Naive thymus-derived CD8-positive, alpha-beta T cell (primary cell): ENCODE data around the gene MAN1A1. TPM values are rescaled to one million over a fixed set of nuclear protein-coding genes. Genes with fewer than 3 reads are reported as not detected.
A peak's percentile ranks its signal among the peaks of the same experiment; 100 is the strongest.
"Not testable (repeated sequence)": the region's sequence is repeated elsewhere in the genome, so short reads cannot be mapped to it uniquely, and the experiment has no call there.

ENCODE experiments used
- ATAC-seq, 2 donors: fragments of 150-1000 bp; cut with Tn5 transposase in 1 of 2; sonication (Bioruptor Pico), chemical (Tn5 transposase) in 1 of 2; 1 replicate in 1 of 2; 2 replicates in 1 of 2; pipeline ENCODE4 v1.10.0; 2021; ENCODE audit warnings: mild to moderate bottlenecking in 2 of 2, moderate library complexity in 2 of 2
- POLR2A ChIA-PET: fragments of 350-600 bp; sonication (Branson Sonifier 250); formaldehyde crosslinking; loops from one replicate; lab custom pipeline; 2021; ENCODE audit warnings: antibody characterized with exemption; lab: Charles Lee
- DNase-seq, 10 donors: peaks; one replicate each; pipeline versions ENCODE4 v3.0.0 to v3.0.0-alpha.2; 2020 to 2022
- H3K27ac Mint-ChIP-seq, 10 donors: one replicate each; pipeline ENCODE4 v1.8.0; 2020 to 2022; ENCODE audit warnings: mild to moderate bottlenecking in 10 of 10, mixed read lengths in 10 of 10, moderate library complexity in 4 of 10, inconsistent platforms in 1 of 10
- H3K27me3 Mint-ChIP-seq, 5 donors: one replicate each; pipeline ENCODE4 v1.8.0; 2021 to 2022; ENCODE audit warnings: mixed read lengths in 5 of 5
- H3K36me3 Mint-ChIP-seq, 3 donors: one replicate each; pipeline ENCODE4 v1.8.0; 2020 to 2022; ENCODE audit warnings: mixed read lengths in 3 of 3, mild to moderate bottlenecking in 2 of 3, inconsistent platforms in 1 of 3
- H3K4me1 Mint-ChIP-seq, 4 donors: one replicate each; pipeline ENCODE4 v1.8.0; 2021 to 2022; ENCODE audit warnings: mixed read lengths in 4 of 4
- H3K4me3 Mint-ChIP-seq, 10 donors: one replicate each; pipeline ENCODE4 v1.8.0; 2020 to 2022; ENCODE audit warnings: mild to moderate bottlenecking in 10 of 10, mixed read lengths in 10 of 10, moderate library complexity in 6 of 10, inconsistent platforms in 1 of 10
- H3K9me3 Mint-ChIP-seq, 9 donors: one replicate each; pipeline ENCODE4 v1.8.0; 2020 to 2022; ENCODE audit warnings: mixed read lengths in 9 of 9, mild to moderate bottlenecking in 3 of 9, inconsistent platforms in 1 of 9, moderate library complexity in 1 of 9
- polyA plus RNA-seq, 3 donors: library from polyadenylated mRNA; unstranded; fragments of 300-500 nt; fragmentation: Illumina TruSeq; gene quantifications; one replicate each; pipeline ENCODE4 v1.2.3, GENCODE V29; 2021
- total RNA-seq, 8 experiments: library from RNA in 2 of 8; stranded (reverse) in 2 of 8; gene quantifications; one replicate each; pipeline ENCODE4 v1.2.3 and lab custom pipeline; 2021 to 2026

Gene MAN1A1
- total and polyA plus RNA-seq, 5 experiments from 2014 or later, result 6.1 to 17.9 (median 8.6) TPM

DNA sequence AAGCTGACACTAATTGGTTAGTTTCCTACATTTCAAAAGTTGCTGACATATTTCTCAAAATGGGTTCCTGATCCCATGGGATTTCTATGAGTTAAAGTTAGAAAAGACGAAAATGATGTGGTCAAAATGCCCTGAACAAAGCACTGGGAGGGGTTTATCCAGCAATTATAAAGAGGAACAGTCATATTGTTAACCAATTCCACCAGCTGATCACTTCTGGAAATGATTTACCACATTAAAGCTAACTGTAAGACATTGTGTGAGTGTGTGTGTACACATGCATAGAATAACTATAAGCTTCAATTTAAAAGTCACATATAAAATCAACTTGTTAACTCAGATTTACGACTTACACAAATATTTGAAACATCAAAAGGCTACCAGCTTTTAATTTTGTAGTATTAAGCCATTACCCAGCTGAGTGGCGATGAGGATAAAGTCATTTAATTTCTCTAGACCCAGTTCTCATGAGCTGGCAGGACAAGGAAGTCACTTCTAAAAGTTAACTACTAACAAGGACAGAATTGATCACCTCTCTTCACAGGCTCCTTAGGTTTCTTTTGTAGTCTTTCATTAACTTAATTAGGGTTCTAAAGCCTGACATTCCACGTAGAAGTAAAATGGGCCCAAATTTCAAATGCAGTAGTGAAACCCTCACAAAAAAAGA, 40.4 kb downstream of the MAN1A1 start:
- H3K27ac Mint-ChIP-seq, result no peak overlapping the region
- ATAC-seq (no peak), DNase-seq (no peak)
- no peak overlapping the region for H3K4me3 Mint-ChIP-seq
- peaks cover 0 to 9% (median 0%) of the 10 kb centered on the region in 3 donors for H3K36me3 Mint-ChIP-seq
- H3K27me3 Mint-ChIP-seq, result no peaks in the 10 kb centered on the region
- H3K4me1 Mint-ChIP-seq, result peaks cover 16 to 46% (median 24%) of the 10 kb centered on the region in 4 donors
- no peaks in the 10 kb centered on the region for H3K9me3 Mint-ChIP-seq
- POLR2A ChIA-PET, result no interaction called here

DNA sequence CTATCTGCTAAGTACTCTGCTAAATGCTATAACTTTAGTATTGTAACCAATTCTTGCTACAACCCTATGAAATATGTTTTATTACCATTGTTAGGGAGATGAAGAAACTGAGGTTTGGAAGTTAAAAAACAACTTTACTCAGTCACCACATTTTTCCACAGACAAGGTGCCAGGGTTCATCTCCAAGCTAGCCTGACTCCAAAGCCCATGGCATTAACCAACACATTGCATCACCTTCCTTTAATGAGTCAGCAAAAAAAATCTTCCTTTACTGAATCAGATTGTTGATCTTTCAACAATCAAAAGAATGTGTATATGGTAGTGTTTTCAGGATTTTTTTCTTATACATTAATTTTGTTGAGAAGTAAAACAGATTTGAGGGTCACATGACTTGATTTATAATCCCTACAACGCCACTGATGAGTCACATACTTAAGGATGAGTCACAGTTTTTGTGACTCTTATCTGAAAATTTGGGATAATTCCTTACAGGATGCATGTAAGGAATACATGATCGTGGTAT, 41.5 kb downstream of the MAN1A1 start:
- ATAC-seq (no peak), DNase-seq (no peak)
- H3K9me3 Mint-ChIP-seq, result no peaks in the 10 kb centered on the region
- H3K27me3 Mint-ChIP-seq, result no peaks in the 10 kb centered on the region
- H3K27ac Mint-ChIP-seq, result no peak overlapping the region
- POLR2A ChIA-PET, result no interaction called here
- no peak overlapping the region for H3K4me3 Mint-ChIP-seq
- H3K4me1 Mint-ChIP-seq, result peaks cover 10 to 36% (median 15%) of the 10 kb centered on the region in 4 donors
- H3K36me3 Mint-ChIP-seq, result peaks cover 0 to 13% (median 0%) of the 10 kb centered on the region in 3 donors

DNA sequence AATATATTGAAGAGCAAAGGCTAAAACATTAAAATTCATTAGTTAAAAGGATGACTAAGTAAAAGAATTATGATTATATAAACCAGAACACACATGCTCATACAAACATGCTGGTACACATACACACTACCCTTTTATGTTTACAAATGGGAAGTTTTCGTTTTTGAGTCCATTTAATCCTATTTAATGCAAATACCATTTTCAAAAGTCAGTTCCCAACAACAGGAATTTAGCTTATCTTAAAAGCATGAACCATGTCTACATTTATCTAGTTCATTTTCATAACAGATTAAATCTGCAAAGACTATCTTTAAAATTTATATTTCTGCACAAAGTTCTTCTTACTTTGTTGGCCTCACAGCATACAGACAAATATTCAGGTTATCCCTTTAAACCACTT, 42.5 kb downstream of the MAN1A1 start:
- POLR2A ChIA-PET, result no interaction called here
- H3K4me1 Mint-ChIP-seq, result peaks cover 0 to 26% (median 8%) of the 10 kb centered on the region in 4 donors
- H3K36me3 Mint-ChIP-seq, result peaks cover 0 to 17% (median 3%) of the 10 kb centered on the region in 3 donors
- H3K4me3 Mint-ChIP-seq, result no peak overlapping the region
- H3K9me3 Mint-ChIP-seq, result no peaks in the 10 kb centered on the region
- DNase-seq (no peak), ATAC-seq (no peak)
- H3K27me3 Mint-ChIP-seq, result no peaks in the 10 kb centered on the region
- H3K27ac Mint-ChIP-seq, result no peak overlapping the region

DNA sequence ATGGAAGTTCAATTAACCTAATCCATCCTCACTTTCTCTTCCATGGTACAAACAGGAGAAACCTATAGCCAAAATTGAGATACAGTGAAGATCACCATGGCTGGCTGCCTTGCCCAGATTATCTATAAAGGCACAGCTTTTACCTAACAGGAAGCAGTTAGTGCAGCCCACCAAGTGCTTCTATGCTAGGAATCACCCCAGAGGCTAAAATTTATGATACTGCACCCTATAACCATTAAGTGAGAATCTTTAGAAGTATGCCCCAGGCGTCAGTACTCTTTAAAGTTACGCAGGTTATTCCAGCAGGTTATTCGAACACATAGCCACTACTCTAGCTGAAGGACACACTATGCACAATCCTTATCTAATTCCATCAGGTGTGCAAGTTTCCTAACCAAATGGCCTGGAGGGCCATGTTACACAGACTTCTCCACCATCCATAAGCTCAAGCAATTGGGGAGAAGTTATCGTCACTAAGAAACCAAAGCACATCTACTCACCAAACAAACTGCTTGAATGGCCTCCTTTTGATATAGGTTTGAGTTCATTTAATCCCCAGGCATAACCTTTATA, 43.1 kb downstream of the MAN1A1 start:
- Mint-ChIP-seq H3K9me3 (no peaks in the 10 kb centered on the region), H3K27ac (no peak overlapping the region), H3K27me3 (no peaks in the 10 kb centered on the region), H3K4me1 (peaks cover 0 to 21% (median 5%) of the 10 kb centered on the region in 4 donors), H3K4me3 (no peak overlapping the region), H3K36me3 (peaks cover 0 to 17% (median 5%) of the 10 kb centered on the region in 3 donors)
- ATAC-seq (no peak), DNase-seq (no peak)
- POLR2A ChIA-PET, result interaction anchor here (1.1 kb wide), 1 partner anchor 31 kb away, joined by 3 read pairs; no protein-coding TSS in a partner anchor

DNA sequence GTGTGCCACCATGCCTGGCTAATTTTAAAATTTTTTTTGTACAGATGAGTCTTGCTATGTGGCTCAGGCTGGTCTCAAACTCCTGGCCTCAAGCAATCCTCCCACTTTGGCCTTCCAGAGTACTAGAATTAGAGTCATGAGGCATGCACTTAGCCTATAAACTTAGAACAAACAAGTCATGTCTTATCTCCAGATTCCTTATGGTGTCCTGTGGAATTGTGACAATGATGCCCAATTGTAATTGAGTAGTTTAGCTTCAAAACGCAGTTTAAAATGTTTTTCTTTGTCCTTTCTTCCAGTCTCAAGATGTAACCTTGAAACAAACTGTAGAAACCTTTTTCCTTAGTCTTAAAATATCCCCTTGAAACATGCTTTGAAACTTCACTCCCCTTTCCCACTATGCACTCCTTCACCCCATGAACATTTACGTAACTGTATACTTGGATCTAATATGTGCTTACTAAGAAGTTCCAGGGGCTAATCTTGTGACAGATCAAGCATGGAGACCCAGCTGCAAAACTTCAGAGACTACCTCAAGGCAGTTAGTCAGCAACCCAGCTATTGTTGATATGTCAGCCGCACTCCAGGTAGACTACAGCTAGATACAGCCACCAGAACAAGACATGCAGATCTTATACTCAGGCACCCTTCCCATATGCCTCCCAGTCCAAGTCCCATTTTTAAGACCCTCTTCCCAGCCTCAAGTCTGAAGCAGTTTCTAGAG, 46.2 kb downstream of the MAN1A1 start:
- H3K4me3 Mint-ChIP-seq, result no peak overlapping the region
- no peak overlapping the region for H3K27ac Mint-ChIP-seq
- POLR2A ChIA-PET, result no interaction called here
- H3K27me3 Mint-ChIP-seq, result no peaks in the 10 kb centered on the region
- no peaks in the 10 kb centered on the region for H3K9me3 Mint-ChIP-seq
- no peak for ATAC-seq
- H3K4me1 Mint-ChIP-seq, result peaks cover 0 to 4% (median 1%) of the 10 kb centered on the region in 4 donors
- DNase-seq, result no peak
- peaks cover 0 to 17% (median 5%) of the 10 kb centered on the region in 3 donors for H3K36me3 Mint-ChIP-seq

DNA sequence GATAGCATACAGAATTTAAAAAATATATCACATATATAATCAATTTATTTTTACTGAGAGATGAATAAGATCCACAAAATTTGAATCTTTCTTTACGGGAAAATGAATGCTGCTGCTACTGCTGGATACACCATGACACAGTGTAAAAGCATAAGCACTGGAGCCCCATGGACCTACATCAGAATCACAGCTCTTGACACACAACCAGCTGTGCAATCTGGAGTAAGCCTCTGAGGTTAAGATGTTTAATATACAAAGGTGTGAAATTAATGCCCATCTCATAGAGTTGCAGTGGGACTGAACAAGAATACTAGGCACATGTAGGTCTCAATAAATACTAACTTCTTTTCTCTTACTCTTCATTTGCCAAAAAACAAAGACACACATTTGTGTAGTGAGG, 48.1 kb downstream of the MAN1A1 start:
- no peaks in the 10 kb centered on the region for H3K9me3 Mint-ChIP-seq
- POLR2A ChIA-PET, result no interaction called here
- H3K36me3 Mint-ChIP-seq, result peaks cover 0 to 13% (median 5%) of the 10 kb centered on the region in 3 donors
- ATAC-seq (no peak), DNase-seq (no peak)
- no peaks in the 10 kb centered on the region for H3K27me3 Mint-ChIP-seq
- peaks cover 0 to 3% (median 0%) of the 10 kb centered on the region in 4 donors for H3K4me1 Mint-ChIP-seq
- no peak overlapping the region for H3K27ac Mint-ChIP-seq
- H3K4me3 Mint-ChIP-seq, result no peak overlapping the region

DNA sequence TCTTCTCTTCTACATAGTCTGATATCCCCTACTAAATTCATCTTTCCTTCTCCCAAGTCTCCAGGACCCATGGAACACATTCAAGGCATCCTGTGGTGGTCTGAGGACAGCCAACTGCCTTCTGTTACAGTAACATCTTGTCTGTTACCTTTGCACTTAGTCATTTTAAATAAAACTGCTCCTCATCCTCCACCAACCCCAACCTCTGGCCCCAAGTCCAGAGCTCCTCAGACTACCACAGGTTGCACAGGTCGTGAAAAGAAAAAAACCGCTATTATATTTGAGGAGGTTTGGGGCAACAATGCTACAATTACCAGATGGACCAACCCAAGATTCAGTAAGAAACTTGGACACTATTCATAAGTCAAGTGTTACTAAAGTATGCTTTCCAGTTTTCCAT, 49.9 kb downstream of the MAN1A1 start:
- Mint-ChIP-seq H3K4me3 (no peak overlapping the region), H3K36me3 (peaks cover 0 to 8% (median 5%) of the 10 kb centered on the region in 3 donors), H3K27ac (peak overlapping the region in 1 of 10 donors; percentile 53), H3K4me1 (peaks cover 0 to 14% (median 6%) of the 10 kb centered on the region in 4 donors), H3K27me3 (no peaks in the 10 kb centered on the region), H3K9me3 (no peaks in the 10 kb centered on the region)
- DNase-seq (no peak), ATAC-seq (no peak)
- POLR2A ChIA-PET, result no interaction called here

DNA sequence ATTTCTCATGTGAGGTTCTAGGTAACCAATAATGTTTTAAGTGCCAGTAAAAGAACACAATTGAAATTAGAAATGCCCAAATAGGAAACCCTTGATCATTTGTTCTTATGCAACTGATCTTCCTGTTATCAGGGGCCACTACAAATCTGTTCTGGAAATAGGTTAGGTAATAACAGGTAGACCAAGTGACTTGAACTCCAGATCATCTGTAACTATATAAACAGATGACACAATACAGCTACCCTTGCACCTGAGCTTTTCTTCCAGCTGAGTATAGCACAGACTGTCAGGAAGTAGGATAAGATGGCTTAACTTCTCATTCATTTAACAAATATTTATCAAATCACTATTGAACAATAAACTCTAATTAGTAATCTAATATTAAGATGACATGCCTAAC, 52.5 kb downstream of the MAN1A1 start:
- DNase-seq (no peak), ATAC-seq (no peak)
- POLR2A ChIA-PET, result no interaction called here
- H3K27me3 Mint-ChIP-seq, result no peaks in the 10 kb centered on the region
- H3K9me3 Mint-ChIP-seq, result no peaks in the 10 kb centered on the region
- no peak overlapping the region for H3K27ac Mint-ChIP-seq
- no peak overlapping the region for H3K4me3 Mint-ChIP-seq
- H3K4me1 Mint-ChIP-seq, result peaks cover 0 to 15% (median 6%) of the 10 kb centered on the region in 4 donors
- peaks cover 0 to 7% (median 2%) of the 10 kb centered on the region in 3 donors for H3K36me3 Mint-ChIP-seq

DNA sequence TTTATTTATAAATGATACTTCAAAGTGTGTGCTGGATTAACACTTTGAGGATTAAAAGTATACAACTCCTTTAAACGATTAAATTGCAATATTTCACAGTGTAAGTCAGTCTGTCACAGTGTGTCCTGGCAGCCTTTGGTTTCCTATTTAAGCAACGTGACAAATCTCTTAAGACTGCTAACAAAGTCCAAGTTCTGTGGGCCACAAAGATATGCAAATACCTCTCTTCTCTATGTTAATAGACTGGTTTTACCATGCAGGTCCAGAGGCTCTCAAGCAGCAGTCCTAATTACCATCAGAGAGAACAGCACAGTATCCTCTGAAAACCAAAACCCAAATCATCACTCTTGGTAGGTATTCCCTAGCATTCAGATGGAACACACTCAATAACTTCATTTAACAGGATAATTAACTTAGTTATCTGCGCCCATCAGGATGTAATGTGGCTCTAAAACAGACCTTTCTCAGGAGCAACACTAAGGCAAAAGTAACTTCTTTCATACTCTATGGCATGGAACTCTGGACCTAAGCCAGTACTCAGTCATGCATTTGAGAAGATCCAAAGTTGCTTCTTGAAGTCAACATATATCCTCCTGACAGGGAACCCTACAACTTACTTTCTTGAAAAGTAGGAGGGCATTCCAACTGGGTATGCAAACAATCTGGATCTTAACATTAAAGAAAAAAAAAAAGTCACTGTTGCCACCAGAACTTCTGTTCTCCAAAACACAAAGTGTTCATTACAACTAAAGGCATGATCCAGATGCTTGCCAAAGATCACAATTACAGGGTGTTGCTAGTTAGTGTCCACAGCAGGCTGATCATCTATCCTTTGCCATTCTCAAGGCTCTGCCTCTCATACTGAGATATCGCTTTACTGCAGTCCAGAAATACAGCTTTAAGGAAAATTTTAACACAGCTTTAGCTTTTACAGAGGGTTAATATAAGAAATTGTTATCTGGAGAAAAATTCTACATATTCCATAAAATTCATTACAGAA, 53.2 kb downstream of the MAN1A1 start:
- Mint-ChIP-seq H3K27ac (no peak overlapping the region), H3K27me3 (no peaks in the 10 kb centered on the region), H3K36me3 (peaks cover under 1 to 9% (median under 1%) of the 10 kb centered on the region in 3 donors), H3K9me3 (no peaks in the 10 kb centered on the region), H3K4me1 (peaks cover 0 to 15% (median 6%) of the 10 kb centered on the region in 4 donors), H3K4me3 (no peak overlapping the region)
- DNase-seq, result no peak
- ATAC-seq, result no peak
- POLR2A ChIA-PET, result no interaction called here

DNA sequence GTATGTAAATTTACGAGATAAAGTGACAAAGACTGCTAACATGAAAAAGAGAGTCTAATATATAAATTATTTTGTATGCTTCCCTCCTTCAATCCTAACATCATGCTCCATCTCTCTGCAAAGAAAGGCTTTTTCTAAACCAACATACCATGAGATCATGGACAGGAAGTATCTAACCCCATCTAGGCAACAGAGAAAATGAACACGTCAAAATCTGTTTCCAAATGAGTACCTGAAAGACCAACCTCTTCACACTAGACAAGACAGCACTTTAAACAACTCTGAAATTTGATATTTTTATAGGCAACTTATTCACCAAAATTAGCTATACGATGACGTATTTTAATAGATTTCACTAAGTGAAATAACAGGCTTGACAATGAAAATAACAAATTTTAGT, 54.6 kb downstream of the MAN1A1 start:
- Mint-ChIP-seq H3K4me3 (no peak overlapping the region), H3K27me3 (no peaks in the 10 kb centered on the region), H3K9me3 (no peaks in the 10 kb centered on the region), H3K27ac (no peak overlapping the region), H3K4me1 (peaks cover 0 to 15% (median 6%) of the 10 kb centered on the region in 4 donors), H3K36me3 (peaks cover 4 to 16% (median 4%) of the 10 kb centered on the region in 3 donors)
- ATAC-seq (no peak), DNase-seq (no peak)
- POLR2A ChIA-PET, result no interaction called here

DNA sequence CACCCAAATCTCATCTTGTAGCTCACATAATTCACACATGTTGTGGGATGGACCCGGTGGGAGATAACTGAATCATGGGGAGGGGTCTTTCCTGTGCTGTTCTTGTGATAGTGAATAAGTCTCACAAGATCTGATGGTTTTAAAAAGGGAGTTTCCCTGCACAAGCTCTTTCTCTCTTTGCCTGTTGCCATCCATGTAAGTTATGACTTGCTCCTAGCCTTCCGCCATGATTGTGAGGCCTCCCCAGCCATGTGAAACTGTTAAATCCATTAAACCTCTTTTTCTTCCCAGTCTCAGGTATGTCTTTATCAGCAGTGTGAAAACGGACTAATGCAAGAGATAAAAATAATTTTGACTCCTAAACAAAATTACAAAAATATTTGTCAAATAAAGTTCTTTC, 58.5 kb downstream of the MAN1A1 start:
- POLR2A ChIA-PET, H3K4me3 Mint-ChIP-seq, H3K27ac Mint-ChIP-seq, H3K9me3 Mint-ChIP-seq, H3K27me3 Mint-ChIP-seq, ATAC-seq, DNase-seq: not testable (repeated sequence)
- peaks cover 4 to 16% (median 10%) of the 10 kb centered on the region in 3 donors for H3K36me3 Mint-ChIP-seq
- H3K4me1 Mint-ChIP-seq, result peaks cover 0 to 15% (median 5%) of the 10 kb centered on the region in 4 donors

DNA sequence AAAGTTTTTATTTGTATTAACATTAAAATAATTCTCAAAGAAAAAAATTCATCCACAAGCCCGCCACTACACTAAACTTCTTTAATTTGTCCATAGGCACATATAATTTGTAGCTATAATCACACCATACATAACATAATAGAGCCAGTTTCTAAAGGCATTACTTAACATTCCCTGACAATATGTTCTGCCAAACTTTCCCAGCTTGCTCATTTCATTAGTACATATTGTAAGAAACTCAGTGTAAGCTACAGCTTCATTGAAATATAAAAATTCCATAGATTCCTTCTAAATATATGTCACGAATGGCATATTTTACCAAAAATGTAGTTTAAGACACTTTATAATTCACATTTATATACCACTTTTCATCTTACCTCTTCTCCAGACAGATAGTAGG, 59.3 kb downstream of the MAN1A1 start:
- DNase-seq (no peak), ATAC-seq (no peak)
- Mint-ChIP-seq H3K27me3 (no peaks in the 10 kb centered on the region), H3K4me3 (no peak overlapping the region), H3K9me3 (no peaks in the 10 kb centered on the region), H3K36me3 (peaks cover 4 to 21% (median 10%) of the 10 kb centered on the region in 3 donors), H3K4me1 (peaks cover 0 to 7% (median 3%) of the 10 kb centered on the region in 4 donors), H3K27ac (no peak overlapping the region)
- POLR2A ChIA-PET, result no interaction called here
